GM12872 (cell line): ENCODE data around the gene PKHD1.

Experiments used
- CTCF ChIP-seq: IDR thresholded peaks from 3 replicates; pipeline ENCODE4 v1.5.1; 2011; ENCODE audit warnings: low read depth, mild to moderate bottlenecking, low read length, moderate library complexity; ENCODE audit not compliant: insufficient read depth

Gene PKHD1

GRCh38 chr6:52104979-52105378 lies 17.6 kb upstream of the PKHD1 start:
- no peak for TF ChIP-seq CTCF

- no peak for TF ChIP-seq CTCF
Observed at GRCh38 chr6:52103623-52104022, 16.2 kb upstream of the PKHD1 start.

GRCh38 chr6:52102405-52102804 lies 15.0 kb upstream of the PKHD1 start:
- TF ChIP-seq CTCF = no peak

GRCh38 chr6:52098721-52099120 lies 11.3 kb upstream of the PKHD1 start:
- no peak for TF ChIP-seq CTCF

GRCh38 chr6:52089758-52090348 lies 2.4 kb upstream of the PKHD1 start:
- no peak for TF ChIP-seq CTCF

- TF ChIP-seq CTCF = no peak
Observed at GRCh38 chr6:52086741-52087140, 672 bp downstream of the PKHD1 start.

GRCh38 chr6:52081237-52081636 lies 6.2 kb downstream of the PKHD1 start:
- no peak for TF ChIP-seq CTCF
